GM21723 (cell line): ENCODE measurements around the gene MPZL1.

Experiments
- ATAC-seq: cut with Tn5 transposase; IDR thresholded peaks from one replicate; pipeline ENCODE4 v1.9.1; 2021; ENCODE audit warnings: mild to moderate bottlenecking, moderate library complexity; ENCODE audit not compliant: unreplicated experiment

MPZL1 gene

DNA sequence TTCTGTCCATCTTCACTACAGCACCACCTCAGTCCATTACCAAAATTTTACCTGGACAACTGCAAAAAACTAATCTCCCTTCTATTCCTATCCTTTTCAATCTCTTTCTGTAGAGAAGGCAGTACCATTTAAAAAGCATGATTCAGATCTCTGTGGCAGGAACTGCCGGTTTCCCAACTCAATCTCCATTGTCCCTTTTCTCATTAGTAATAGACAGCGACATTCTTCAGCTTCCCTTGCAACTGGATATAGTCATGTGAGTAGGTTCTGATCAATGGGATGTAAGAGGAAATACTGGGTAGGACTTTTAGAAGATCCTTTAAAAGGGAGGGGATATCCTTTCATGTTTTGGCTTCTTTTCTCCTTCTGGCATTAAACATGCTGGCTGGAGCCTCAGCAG lies 117.2 kb downstream of the MPZL1 start:
- ATAC-seq, result no peak
